SK-N-MC (cell line): ENCODE data around the gene NTF3.

Experiments used
- DNase-seq: peaks from one replicate; pipeline ENCODE4 v3.0.0-alpha.2; 2011; ENCODE audit warnings: low read depth, low spot score
- H3K27ac ChIP-seq: fragments of 200-600 bp; sonication (generic); 2 replicates; pipeline ENCODE4 v1.5.1; 2016; ENCODE audit warnings: mixed run types
- H3K36me3 ChIP-seq: fragments of 200-600 bp; sonication (generic); 2 replicates; pipeline ENCODE4 v1.6.1; 2017; ENCODE audit warnings: antibody characterized with exemption, low read length, mixed read lengths; ENCODE audit not compliant: insufficient read depth
- H3K4me3 ChIP-seq: fragments of 200-600 bp; sonication (generic); 2 replicates; pipeline ENCODE4 v1.5.1; 2016
- H3K9ac ChIP-seq: fragments of 200-600 bp; sonication (generic); 2 replicates; pipeline ENCODE4 v1.8.0; 2017; ENCODE audit warnings: mixed run types, mixed read lengths; ENCODE audit not compliant: insufficient read length
- H3K9me3 ChIP-seq: fragments of 200-600 bp; sonication (generic); 2 replicates; pipeline ENCODE4 v1.6.1; 2017; ENCODE audit warnings: low read depth, mild to moderate bottlenecking, antibody characterized with exemption, low read length, moderate library complexity, mixed read lengths
- EZH2 ChIP-seq: fragments of 200-600 bp; sonication (generic); IDR thresholded peaks from one replicate; pipeline ENCODE4 v1.6.1; 2017; ENCODE audit warnings: antibody characterized with exemption
- FOXP2 ChIP-seq: optimal IDR thresholded peaks from 2 replicates; pipeline ENCODE3; 2011; ENCODE audit warnings: mild to moderate bottlenecking, moderate library complexity; ENCODE audit not compliant: insufficient read depth; ENCODE audit errors: extremely low read length, control extremely low read depth
- POLR2AphosphoS5 ChIP-seq: IDR thresholded peaks from 2 replicates; pipeline ENCODE4 v1.6.1; 2012; ENCODE audit warnings: mild to moderate bottlenecking, low read depth, low read length, borderline replicate concordance

NTF3 gene

DNA sequence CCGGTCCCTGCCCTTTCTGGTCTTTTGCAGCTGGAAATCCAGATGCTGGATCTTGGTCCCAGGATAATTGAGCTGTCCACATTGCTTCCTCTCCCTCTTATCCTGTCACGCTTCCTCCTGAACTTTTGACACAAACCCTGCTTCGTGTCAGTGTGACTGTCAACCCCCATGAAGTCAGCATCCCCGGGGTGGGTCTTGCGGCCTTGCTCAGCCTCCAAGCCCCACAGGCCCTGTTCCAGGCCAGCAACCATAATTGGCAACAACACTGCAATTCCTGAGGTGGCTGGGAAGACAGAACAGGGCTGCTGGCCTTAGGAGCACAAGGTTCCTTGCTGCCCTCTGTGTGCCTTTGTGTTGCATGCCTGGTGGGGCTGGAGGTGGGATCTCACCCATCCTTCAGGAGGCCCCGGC lies 74.9 kb downstream of the NTF3 start:
- no peak overlapping the region for H3K27ac ChIP-seq
- DNase-seq: no peak
- no peaks in the 10 kb centered on the region for H3K9me3 ChIP-seq
- H3K4me3 ChIP-seq: no peak overlapping the region
- H3K36me3 ChIP-seq: no peaks in the 10 kb centered on the region
- TF ChIP-seq POLR2AphosphoS5 (no peak), FOXP2 (no peak), EZH2 (no peak)
- H3K9ac ChIP-seq: no peak overlapping the region

DNA sequence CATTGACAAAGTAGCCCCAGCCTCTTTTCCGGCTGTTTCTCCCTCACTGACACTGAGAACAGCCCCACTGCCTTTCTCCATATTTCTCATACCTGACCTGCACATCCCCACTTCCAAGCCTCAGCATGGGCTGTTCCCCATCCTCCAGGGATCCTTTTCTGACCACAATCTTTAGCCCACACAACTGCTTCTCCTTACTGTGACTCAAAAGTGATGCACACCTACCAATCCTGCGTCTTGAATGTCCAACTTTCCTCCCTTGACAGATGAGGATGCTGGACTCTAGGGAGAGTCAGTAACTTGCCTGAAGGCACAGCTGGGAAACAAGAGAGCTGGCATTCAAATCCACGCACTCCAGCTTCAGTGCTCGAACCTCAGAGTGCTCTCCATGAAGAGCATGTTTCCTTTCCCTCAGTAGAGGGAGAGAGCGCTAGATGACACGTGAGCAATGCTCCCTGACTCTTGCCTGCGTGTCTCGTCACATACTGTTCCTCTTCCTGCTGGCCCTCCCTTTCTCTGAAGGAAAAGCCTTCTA lies 75.6 kb downstream of the NTF3 start:
- TF ChIP-seq POLR2AphosphoS5 (no peak), FOXP2 (no peak), EZH2 (no peak)
- DNase-seq: no peak
- no peak overlapping the region for H3K27ac ChIP-seq

DNA sequence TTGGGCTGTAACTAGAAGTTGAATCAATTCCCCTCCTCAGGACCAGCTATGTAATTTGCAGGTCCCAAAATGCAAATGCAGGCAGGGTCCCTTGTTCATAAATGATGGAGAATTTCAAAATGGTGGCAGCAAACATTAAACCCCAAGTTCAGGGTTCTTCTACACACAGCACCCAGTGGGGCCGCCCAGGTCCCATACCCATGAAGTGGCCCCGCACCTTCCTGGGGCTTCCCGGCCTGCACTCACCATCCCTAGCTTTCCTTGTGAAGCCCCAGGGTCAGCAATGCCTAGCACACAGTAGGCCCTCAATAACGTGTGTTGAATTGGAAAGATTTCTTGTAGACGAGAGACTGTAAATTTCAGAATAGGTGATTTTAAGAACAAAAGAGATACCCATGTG lies 76.0 kb downstream of the NTF3 start:
- H3K27ac ChIP-seq: no peak overlapping the region
- TF ChIP-seq EZH2: no peak
- TF ChIP-seq FOXP2: no peak
- TF ChIP-seq POLR2AphosphoS5: no peak
- no peak overlapping the region for H3K9ac ChIP-seq
- H3K4me3 ChIP-seq: no peak overlapping the region
- H3K36me3 ChIP-seq: no peaks in the 10 kb centered on the region
- DNase-seq: no peak
- H3K9me3 ChIP-seq: no peaks in the 10 kb centered on the region

More for the DNA sequence above, 75.6 kb downstream of the NTF3 start:
- Histone ChIP-seq H3K9me3 (no peaks in the 10 kb centered on the region), H3K9ac (no peak overlapping the region), H3K4me3 (no peak overlapping the region), H3K36me3 (no peaks in the 10 kb centered on the region)

DNA sequence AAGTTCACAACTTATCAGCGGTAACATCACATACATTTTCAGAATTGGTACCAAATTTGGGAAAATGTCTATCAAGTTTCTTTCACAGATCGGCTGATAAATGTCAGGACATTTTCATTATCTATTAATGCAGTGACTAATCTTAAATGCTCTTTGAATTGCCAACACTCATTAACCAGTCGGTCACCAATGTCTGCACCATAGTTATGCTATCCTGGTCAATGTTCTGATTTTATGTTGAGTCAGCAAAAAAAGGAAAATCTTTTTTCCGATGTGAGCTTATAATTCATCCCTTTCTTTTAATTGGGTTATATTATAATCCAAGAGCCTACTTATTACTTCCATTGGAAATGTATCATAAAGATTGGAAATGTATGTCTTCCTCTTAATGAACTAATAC lies 77.2 kb downstream of the NTF3 start:
- H3K9ac ChIP-seq: no peak overlapping the region
- H3K9me3 ChIP-seq: no peaks in the 10 kb centered on the region
- no peak for DNase-seq
- H3K4me3 ChIP-seq: no peak overlapping the region
- H3K27ac ChIP-seq: no peak overlapping the region
- H3K36me3 ChIP-seq: no peaks in the 10 kb centered on the region
- TF ChIP-seq FOXP2 (no peak), POLR2AphosphoS5 (no peak), EZH2 (no peak)

DNA sequence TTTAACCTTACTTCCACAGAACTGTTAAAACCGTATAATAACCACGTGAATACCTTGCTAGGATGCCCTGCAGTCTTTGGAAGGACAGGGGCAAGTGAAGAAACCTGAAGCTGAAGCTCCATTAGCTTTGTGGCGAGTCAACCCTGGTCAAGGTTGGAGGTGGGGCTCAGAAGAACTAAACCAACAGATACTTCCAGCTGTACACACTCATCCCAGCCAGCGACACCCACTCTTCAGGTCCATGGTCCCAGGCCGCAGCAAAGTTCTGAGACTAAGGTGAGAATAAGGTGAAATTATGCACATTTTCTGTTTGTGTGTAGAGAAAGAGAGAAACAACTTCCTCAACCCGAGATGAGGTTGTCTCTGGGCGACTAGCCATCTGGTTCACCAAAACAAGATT lies 77.6 kb downstream of the NTF3 start:
- H3K9ac ChIP-seq: no peak overlapping the region
- H3K9me3 ChIP-seq: no peaks in the 10 kb centered on the region
- H3K27ac ChIP-seq: no peak overlapping the region
- no peak for DNase-seq
- H3K4me3 ChIP-seq: no peak overlapping the region
- TF ChIP-seq POLR2AphosphoS5 (no peak), EZH2 (no peak), FOXP2 (no peak)
- no peaks in the 10 kb centered on the region for H3K36me3 ChIP-seq

DNA sequence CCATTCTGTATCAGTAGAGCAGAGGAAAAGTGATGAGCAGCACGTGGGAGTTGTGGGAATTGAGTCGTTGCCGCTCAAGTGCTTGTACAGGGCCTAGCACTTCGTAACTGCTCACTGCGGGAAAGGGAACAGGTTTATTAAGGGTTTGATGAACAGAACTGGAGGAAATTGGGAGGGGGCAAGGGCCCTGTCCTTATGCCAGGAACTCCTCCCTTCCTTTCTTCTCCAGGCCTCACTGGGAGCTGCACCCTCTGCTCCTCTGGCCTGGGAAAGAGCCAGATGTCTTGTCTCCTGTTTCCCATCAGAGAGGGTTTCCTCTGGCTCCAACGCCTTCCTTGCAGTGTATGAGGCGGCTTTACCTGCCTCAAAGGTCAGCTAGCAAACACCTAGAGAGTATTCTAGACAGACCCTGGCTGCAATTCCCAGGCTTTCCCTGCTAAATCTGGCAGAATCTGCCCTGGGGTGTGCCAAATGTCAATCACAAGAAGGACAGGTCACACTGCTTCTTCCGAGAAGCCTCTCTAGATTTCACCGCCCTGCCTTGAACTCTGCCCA lies 78.4 kb downstream of the NTF3 start:
- Histone ChIP-seq H3K9me3 (no peaks in the 10 kb centered on the region), H3K4me3 (no peak overlapping the region), H3K9ac (no peak overlapping the region), H3K27ac (no peak overlapping the region), H3K36me3 (no peaks in the 10 kb centered on the region)
- TF ChIP-seq EZH2 (no peak), FOXP2 (no peak), POLR2AphosphoS5 (no peak)
- DNase-seq: no peak

DNA sequence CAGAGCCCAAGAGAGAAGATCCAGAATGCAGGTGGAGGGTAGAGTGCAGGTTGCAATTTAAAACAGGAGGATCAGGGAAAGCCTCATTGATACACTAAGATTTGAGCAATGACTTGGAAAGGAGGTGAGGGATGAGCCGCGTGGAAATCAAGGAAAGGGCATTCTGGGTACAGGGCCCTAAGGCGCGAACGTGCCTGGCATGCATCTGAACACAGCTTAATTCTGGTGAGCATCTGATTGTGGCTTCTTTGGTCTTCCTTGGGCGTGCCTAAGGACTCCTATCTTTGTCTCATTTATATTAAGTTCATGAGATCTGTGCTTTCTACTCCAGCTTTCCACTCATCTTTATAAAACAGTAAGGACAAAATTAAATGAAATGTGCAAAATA lies 79.3 kb downstream of the NTF3 start:
- Histone ChIP-seq H3K4me3 (no peak overlapping the region), H3K27ac (no peak overlapping the region), H3K9me3 (no peaks in the 10 kb centered on the region), H3K36me3 (no peaks in the 10 kb centered on the region), H3K9ac (no peak overlapping the region)
- no peak for TF ChIP-seq FOXP2
- TF ChIP-seq POLR2AphosphoS5: no peak
- TF ChIP-seq EZH2: no peak
- DNase-seq: no peak

DNA sequence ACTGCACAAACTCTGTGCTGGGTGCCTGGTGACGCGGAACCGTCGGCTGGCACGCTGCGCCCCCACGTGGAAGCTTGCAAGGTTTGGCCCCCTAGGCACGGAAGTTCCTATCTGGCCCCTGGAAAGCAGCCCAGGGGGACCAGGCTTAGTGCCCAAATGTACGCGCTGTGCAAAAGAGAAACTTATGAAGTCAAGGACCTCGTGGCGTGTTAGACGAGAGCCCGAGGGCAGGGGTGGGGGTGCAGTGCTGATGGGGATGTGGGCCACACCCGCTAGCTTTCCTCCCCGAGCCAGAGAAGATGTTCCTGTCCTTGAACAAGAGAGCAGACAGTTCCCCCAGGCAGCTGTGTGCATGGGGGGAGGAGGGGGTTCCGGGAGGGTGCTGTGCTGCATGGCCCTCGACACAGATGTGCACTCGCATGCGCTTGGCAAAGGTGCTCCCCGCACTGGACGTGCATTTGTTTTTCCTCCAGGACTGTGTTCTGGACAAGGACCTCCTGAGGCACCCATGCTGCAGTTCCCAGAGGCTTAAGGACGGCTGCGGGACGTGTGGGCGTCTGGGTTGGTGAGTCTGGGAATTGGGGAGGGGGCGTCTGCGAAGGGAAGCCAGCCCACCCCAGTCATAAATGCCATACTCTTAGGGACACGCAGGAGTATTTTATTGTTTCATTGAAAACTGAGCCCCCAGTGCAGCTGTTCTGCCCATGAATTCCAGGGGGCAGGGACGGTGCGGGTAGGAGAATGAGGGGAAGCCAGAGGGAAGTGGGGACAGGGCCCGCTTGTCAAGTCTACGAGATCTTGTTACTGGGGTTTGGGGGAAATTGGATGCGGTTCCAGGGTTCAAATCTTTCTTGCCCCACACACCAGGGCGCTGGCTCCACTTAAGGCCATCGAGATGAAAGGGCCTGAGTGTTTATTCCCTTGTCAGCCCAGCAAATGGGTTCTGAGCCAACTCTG lies 80.0 kb downstream of the NTF3 start:
- H3K27ac ChIP-seq: no peak overlapping the region
- no peaks in the 10 kb centered on the region for H3K9me3 ChIP-seq
- TF ChIP-seq POLR2AphosphoS5 (no peak), EZH2 (no peak), FOXP2 (no peak)
- DNase-seq: no peak
- no peak overlapping the region for H3K4me3 ChIP-seq
- no peaks in the 10 kb centered on the region for H3K36me3 ChIP-seq
- H3K9ac ChIP-seq: no peak overlapping the region
